Measurements from ENCODE around the gene LIPJ.

The LIPJ gene

DNA sequence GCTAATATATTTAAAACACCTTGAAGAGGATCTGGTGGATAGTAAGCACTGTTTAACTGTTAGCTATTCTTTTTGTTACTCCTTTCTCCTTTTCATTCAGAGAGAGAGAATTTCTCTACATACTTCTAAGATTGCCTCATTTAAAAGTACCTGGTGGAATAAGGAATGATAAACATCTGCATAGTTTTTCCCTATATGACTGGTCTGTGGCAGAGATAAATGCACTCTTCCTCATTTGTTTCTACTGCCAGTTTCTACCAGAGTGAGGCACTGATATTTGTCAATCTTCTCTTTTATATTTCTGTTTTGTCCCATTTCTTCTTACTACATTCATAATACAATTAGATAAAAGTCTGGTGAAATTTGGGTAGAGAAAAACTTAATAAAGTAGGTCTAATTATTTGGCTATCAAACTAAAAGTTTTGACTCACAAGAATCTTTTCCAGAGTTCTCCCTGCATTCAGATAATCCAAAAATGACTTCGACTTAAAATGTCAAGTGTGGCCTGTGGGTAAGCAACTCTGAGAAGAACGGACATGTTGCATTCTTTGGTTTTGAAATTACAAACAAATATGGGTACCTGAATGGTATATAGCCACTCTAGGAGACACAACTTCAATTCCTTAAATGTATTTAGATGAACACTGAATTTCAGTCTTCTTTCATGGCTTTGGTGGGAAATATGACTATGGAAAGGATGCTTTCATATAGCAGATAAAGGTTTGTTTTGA, 42.3 kb upstream of the LIPJ start:
- TF ChIP-seq, protein P1, sequence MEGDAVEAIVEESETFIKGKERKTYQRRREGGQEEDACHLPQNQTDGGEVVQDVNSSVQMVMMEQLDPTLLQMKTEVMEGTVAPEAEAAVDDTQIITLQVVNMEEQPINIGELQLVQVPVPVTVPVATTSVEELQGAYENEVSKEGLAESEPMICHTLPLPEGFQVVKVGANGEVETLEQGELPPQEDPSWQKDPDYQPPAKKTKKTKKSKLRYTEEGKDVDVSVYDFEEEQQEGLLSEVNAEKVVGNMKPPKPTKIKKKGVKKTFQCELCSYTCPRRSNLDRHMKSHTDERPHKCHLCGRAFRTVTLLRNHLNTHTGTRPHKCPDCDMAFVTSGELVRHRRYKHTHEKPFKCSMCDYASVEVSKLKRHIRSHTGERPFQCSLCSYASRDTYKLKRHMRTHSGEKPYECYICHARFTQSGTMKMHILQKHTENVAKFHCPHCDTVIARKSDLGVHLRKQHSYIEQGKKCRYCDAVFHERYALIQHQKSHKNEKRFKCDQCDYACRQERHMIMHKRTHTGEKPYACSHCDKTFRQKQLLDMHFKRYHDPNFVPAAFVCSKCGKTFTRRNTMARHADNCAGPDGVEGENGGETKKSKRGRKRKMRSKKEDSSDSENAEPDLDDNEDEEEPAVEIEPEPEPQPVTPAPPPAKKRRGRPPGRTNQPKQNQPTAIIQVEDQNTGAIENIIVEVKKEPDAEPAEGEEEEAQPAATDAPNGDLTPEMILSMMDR (IDR thresholded peaks at IDR 0.05; ENCODE audit: borderline replicate concordance, insufficient read depth, low read depth, low read length): no peak
- no peak overlapping the region for H3K4me3 ChIP-seq (ENCODE audit: low read depth, low read length)

DNA sequence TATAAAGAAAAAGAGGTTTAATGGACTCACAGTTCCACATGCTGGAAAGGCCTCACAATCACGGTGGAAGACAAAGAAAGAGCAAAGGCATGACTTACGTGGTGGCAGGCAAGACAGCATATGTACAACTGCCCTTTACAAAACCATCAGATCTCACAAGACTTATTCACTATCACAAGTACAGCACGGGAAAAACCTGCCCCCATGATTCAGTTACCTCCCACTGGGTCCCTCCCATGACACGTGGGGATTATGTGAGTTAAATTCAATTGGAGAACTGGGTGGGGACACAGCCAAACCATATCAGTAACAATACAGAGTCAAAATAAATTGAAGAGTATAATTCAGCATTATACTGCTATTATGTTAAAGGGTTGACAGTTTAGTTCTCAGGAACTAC, 41.2 kb upstream of the LIPJ start:
- TF ChIP-seq, protein P1 (IDR thresholded peaks at IDR 0.05; ENCODE audit: borderline replicate concordance, insufficient read depth, low read depth, low read length): no peak
- no peak overlapping the region for H3K4me3 ChIP-seq (ENCODE audit: low read depth, low read length)

DNA sequence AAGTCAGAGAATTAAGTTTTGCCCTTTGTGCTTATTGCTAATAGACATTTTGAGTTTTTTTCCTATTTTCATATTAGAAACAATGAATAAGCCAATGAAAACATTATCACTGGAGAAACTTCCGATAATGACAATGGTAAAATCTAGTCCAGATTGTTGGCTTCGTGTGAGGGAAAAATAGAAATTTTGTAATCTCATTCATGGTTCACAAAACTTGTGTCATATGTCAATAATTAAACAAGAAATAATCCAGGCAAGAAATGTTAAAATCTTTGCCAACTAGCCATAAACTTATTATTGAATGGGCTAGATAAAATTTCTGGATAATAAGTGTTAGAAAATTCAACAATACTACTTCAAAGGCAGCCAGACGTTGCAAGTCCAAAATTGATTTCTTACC, 40.1 kb upstream of the LIPJ start:
- no peak overlapping the region for H3K4me3 ChIP-seq (ENCODE audit: low read depth, low read length)
- TF ChIP-seq, protein P1 (IDR thresholded peaks at IDR 0.05; ENCODE audit: borderline replicate concordance, insufficient read depth, low read depth, low read length): no peak

- TF ChIP-seq, protein P1 (IDR thresholded peaks at IDR 0.05; ENCODE audit: borderline replicate concordance, insufficient read depth, low read depth, low read length): no peak
- no peak overlapping the region for H3K4me3 ChIP-seq (ENCODE audit: low read depth, low read length)
Measured at GRCh38 chr10:88551246-88551645, 35.3 kb upstream of the LIPJ start.

- H3K4me3 ChIP-seq (ENCODE audit: low read depth, low read length): no peak overlapping the region
- TF ChIP-seq, protein P1 (IDR thresholded peaks at IDR 0.05; ENCODE audit: borderline replicate concordance, insufficient read depth, low read depth, low read length): peak; percentile 66
Measured at GRCh38 chr10:88553116-88553752, 33.3 kb upstream of the LIPJ start.

GRCh38 chr10:88555190-88555908, 31.2 kb upstream of the LIPJ start:
- TF ChIP-seq, protein P1 (IDR thresholded peaks at IDR 0.05; ENCODE audit: borderline replicate concordance, insufficient read depth, low read depth, low read length): no peak
- no peak overlapping the region for H3K4me3 ChIP-seq (ENCODE audit: low read depth, low read length)

All from GM12875 (cell line).